ENCODE data around the gene CYP4B1.
"Not testable (repeated sequence)": the region's sequence is repeated elsewhere in the genome, so short reads cannot be mapped to it uniquely, and the experiment has no call there.

Gene CYP4B1

GRCh38 chr1:46823151-46823550 is 24.3 kb downstream of the CYP4B1 start:
- TF ChIP-seq FOXP2 (optimal IDR thresholded peaks at IDR 0.05; ENCODE audit: control extremely low read depth, extremely low read length, insufficient read depth) (no peak), EZH2 (IDR thresholded peaks at IDR 0.05) (no peak), POLR2AphosphoS5 (IDR thresholded peaks at IDR 0.05; ENCODE audit: borderline replicate concordance, low read depth, low read length) (no peak)
- Histone ChIP-seq H3K9ac (ENCODE audit: insufficient read length) (no peak overlapping the region), H3K27ac (no peak overlapping the region), H3K36me3 (ENCODE audit: insufficient read depth, low read length) (no peaks in the 10 kb centered on the region), H3K4me3 (no peak overlapping the region), H3K9me3 (ENCODE audit: low read depth, low read length) (no peaks in the 10 kb centered on the region)
- no peak for DNase-seq (ENCODE audit: low read depth, low spot score)

- H3K9me3 ChIP-seq (ENCODE audit: low read depth, low read length); H3K4me3 ChIP-seq; DNase-seq (ENCODE audit: low read depth, low spot score); H3K9ac ChIP-seq (ENCODE audit: insufficient read length); H3K27ac ChIP-seq; H3K36me3 ChIP-seq (ENCODE audit: insufficient read depth, low read length): not testable (repeated sequence)
Measured at GRCh38 chr1:46826892-46827291, 28.0 kb downstream of the CYP4B1 start.

GRCh38 chr1:46830665-46831322 is 31.9 kb downstream of the CYP4B1 start:
- H3K9me3 ChIP-seq (ENCODE audit: low read depth, low read length): no peaks in the 10 kb centered on the region
- no peaks in the 10 kb centered on the region for H3K36me3 ChIP-seq (ENCODE audit: insufficient read depth, low read length)
- TF ChIP-seq EZH2 (IDR thresholded peaks at IDR 0.05) (no peak), FOXP2 (optimal IDR thresholded peaks at IDR 0.05; ENCODE audit: control extremely low read depth, extremely low read length, insufficient read depth) (no peak)
- H3K27ac ChIP-seq: no peak overlapping the region
- no peak overlapping the region for H3K4me3 ChIP-seq
- no peak for DNase-seq (ENCODE audit: low read depth, low spot score)
- no peak overlapping the region for H3K9ac ChIP-seq (ENCODE audit: insufficient read length)

- H3K27ac ChIP-seq; DNase-seq (ENCODE audit: low read depth, low spot score); H3K9ac ChIP-seq (ENCODE audit: insufficient read length); H3K36me3 ChIP-seq (ENCODE audit: insufficient read depth, low read length); H3K4me3 ChIP-seq; H3K9me3 ChIP-seq (ENCODE audit: low read depth, low read length): not testable (repeated sequence)
Measured at GRCh38 chr1:46835469-46835868, 36.6 kb downstream of the CYP4B1 start.

GRCh38 chr1:46846386-46846785 is 47.5 kb downstream of the CYP4B1 start:
- DNase-seq (ENCODE audit: low read depth, low spot score); H3K4me3 ChIP-seq; H3K36me3 ChIP-seq (ENCODE audit: insufficient read depth, low read length); H3K9ac ChIP-seq (ENCODE audit: insufficient read length); H3K27ac ChIP-seq; H3K9me3 ChIP-seq (ENCODE audit: low read depth, low read length): not testable (repeated sequence)

GRCh38 chr1:46857660-46858065 is 58.8 kb downstream of the CYP4B1 start:
- H3K4me3 ChIP-seq; DNase-seq (ENCODE audit: low read depth, low spot score); H3K27ac ChIP-seq; H3K36me3 ChIP-seq (ENCODE audit: insufficient read depth, low read length); H3K9ac ChIP-seq (ENCODE audit: insufficient read length); H3K9me3 ChIP-seq (ENCODE audit: low read depth, low read length): not testable (repeated sequence)

GRCh38 chr1:46862348-46862747 is 63.5 kb downstream of the CYP4B1 start:
- no peaks in the 10 kb centered on the region for H3K9me3 ChIP-seq (ENCODE audit: low read depth, low read length)
- no peak overlapping the region for H3K9ac ChIP-seq (ENCODE audit: insufficient read length)
- TF ChIP-seq EZH2 (IDR thresholded peaks at IDR 0.05): no peak
- no peak for TF ChIP-seq POLR2AphosphoS5 (IDR thresholded peaks at IDR 0.05; ENCODE audit: borderline replicate concordance, low read depth, low read length)
- TF ChIP-seq FOXP2 (optimal IDR thresholded peaks at IDR 0.05; ENCODE audit: control extremely low read depth, extremely low read length, insufficient read depth): no peak
- no peaks in the 10 kb centered on the region for H3K36me3 ChIP-seq (ENCODE audit: insufficient read depth, low read length)
- no peak overlapping the region for H3K4me3 ChIP-seq
- no peak for DNase-seq (ENCODE audit: low read depth, low spot score)
- H3K27ac ChIP-seq: no peak overlapping the region

All from SK-N-MC (cell line).